ENCODE data around the gene SLFNL1. TPM values are rescaled to one million over a fixed set of nuclear protein-coding genes. Genes with fewer than 3 reads are reported as not detected.

Gene SLFNL1
- total RNA-seq, 4 donors from 2014 or later = 0.17 to 0.52 (median 0.47) TPM

DNA sequence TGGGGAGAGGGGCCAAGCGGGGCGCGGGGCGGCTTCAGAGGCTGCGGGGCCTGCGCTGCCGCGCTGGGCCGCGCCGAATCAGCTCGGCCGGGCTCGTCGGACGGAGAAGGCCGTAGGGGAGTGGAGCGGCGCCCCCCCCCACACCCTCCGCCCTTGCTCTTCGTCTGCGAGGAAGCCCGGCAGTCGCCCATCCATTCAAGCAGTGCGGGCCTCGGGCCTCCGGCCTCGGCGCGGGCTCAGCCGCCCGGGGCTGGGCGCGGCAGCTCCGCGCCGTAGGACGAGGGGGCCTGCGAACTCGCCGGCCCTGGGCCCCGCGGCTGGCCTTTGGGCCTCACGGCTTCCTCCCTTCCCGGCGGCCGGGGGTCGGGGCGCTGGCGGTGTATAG lies 41.5 kb downstream of the SLFNL1 start:
- TF ChIP-seq POLR2A (IDR thresholded peaks at IDR 0.05; ENCODE audit: low read depth) (no peak), POLR2AphosphoS5 (IDR thresholded peaks at IDR 0.05) (no peak)
- no peaks in the 10 kb centered on the region for H3K27me3 ChIP-seq
- H3K9me3 ChIP-seq = no peaks in the 10 kb centered on the region
- H3K4me3 ChIP-seq = peak overlapping the region; percentile 65 to 80 (median 68)
- H3K36me3 ChIP-seq = peaks cover 5 to 14% (median 6%) of the 10 kb centered on the region in 4 donors
- H3K4me1 ChIP-seq = peaks cover 16 to 66% (median 53%) of the 10 kb centered on the region in 4 donors
- H3K27ac ChIP-seq (replicated peaks in 1 of 4) = peak overlapping the region; percentile 91 to 96 (median 94)
- DNase-seq (ENCODE audit: extremely low spot score) = no peak
- WGBS = no CpG with 5 or more reads among the region's 50 CpGs
- intact Hi-C loops (cut with DNase I) = no loop called here

DNA sequence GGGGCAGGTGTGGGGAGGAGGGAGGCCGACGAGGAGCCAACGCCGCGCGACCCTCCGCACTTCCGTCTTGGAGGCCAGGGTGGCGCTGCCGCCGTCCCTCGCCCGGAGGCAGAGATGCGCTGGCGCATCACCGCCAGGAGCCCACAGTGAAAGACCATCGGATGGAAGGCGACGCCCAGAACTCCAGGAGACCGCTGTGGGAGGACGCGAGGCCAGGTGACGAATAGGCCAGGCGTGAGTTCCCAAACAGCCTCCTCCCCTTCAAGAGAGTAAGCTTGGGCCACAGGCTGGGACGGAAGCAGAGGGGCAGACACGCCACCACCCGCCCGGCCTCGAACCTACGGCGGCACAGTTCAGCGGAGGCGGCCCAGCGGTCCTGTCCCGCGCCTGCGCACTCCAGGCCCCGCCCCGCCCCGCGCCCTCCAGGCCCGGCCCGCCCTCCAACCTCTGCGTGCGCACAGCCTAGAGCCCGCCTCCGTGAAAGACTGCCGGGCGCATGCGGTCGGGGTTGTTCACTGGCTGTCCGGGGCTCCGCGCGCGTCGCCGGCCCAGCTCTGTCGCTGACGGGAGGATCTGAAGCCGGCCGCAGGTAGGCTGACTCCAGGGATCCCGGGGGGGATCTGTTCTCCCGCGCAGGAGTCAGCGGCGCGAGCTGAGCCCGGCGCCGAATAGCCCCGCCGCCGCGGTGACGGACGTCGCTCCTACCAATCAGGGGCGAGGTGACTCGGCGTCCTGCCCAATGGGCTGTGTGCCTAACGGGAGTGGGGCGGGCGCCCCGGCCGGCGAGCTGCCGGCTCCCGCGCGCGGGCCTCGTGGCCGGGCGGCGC lies 42.1 kb downstream of the SLFNL1 start, which contains the start of gene CTPS1:
TSS of gene CTPS1 (plus strand) at position 456 of the 827 bp plus-strand sequence. CDS start 3,595 bp downstream, outside the sequence.
- intact Hi-C loops (cut with DNase I) = no loop called here
- peak within 1 kb of the TSS; percentile 65 to 80 (median 68) for H3K4me3 ChIP-seq
- H3K36me3 ChIP-seq = peaks cover 0 to 8% (median under 1%) of the 10 kb centered on the region in 4 donors
- H3K9me3 ChIP-seq = no peaks in the 10 kb centered on the region
- H3K27ac ChIP-seq (replicated peaks in 1 of 4) = peak within 1 kb of the TSS; percentile 91 to 96 (median 94)
- WGBS = under 1% methylated on average over 27 of the region's 96 CpGs
- TF ChIP-seq CTCF (IDR thresholded peaks at IDR 0.05) (peak in 2 of 3 experiments; percentile 20 to 21), POLR2AphosphoS5 (IDR thresholded peaks at IDR 0.05) (peak; percentile 74 to 91), POLR2A (IDR thresholded peaks at IDR 0.05; ENCODE audit: low read depth) (no peak)
- DNase-seq (ENCODE audit: extremely low spot score) = peak; percentile 98
- H3K4me1 ChIP-seq = peaks cover 16 to 60% (median 50%) of the 10 kb centered on the region in 4 donors
- H3K27me3 ChIP-seq = no peaks in the 10 kb centered on the region

GRCh38 chr1:40978886-40979240 lies 42.7 kb downstream of the SLFNL1 start:
- Histone ChIP-seq H3K27ac (replicated peaks in 1 of 4) (peak overlapping the region; percentile 91 to 96 (median 94)), H3K4me3 (peak overlapping the region; percentile 65 to 80 (median 68)), H3K9me3 (no peaks in the 10 kb centered on the region), H3K4me1 (peaks cover 16 to 54% (median 47%) of the 10 kb centered on the region in 4 donors), H3K27me3 (no peaks in the 10 kb centered on the region), H3K36me3 (peaks cover 0 to 4% (median 0%) of the 10 kb centered on the region in 4 donors)
- DNase-seq (ENCODE audit: extremely low spot score) = no peak
- TF ChIP-seq CTCF (IDR thresholded peaks at IDR 0.05) (no peak), EP300 (IDR thresholded peaks at IDR 0.05) (no peak), POLR2A (IDR thresholded peaks at IDR 0.05; ENCODE audit: low read depth) (no peak), POLR2AphosphoS5 (IDR thresholded peaks at IDR 0.05) (no peak)
- intact Hi-C loops (cut with DNase I) = no loop called here
- WGBS = 44% methylated on average over 9 of the region's 17 CpGs

GRCh38 chr1:40977716-40978115 lies 43.8 kb downstream of the SLFNL1 start:
- Histone ChIP-seq H3K4me3 (no peak overlapping the region), H3K4me1 (peaks cover 16 to 44% (median 38%) of the 10 kb centered on the region in 4 donors), H3K9me3 (no peaks in the 10 kb centered on the region), H3K36me3 (no peaks in the 10 kb centered on the region), H3K27me3 (no peaks in the 10 kb centered on the region), H3K27ac (replicated peaks in 1 of 4) (peak overlapping the region in 1 of 4 donors; percentile 95)
- DNase-seq (ENCODE audit: extremely low spot score) = no peak
- TF ChIP-seq EP300 (IDR thresholded peaks at IDR 0.05) (no peak), CTCF (IDR thresholded peaks at IDR 0.05) (no peak), POLR2A (IDR thresholded peaks at IDR 0.05; ENCODE audit: low read depth) (no peak), POLR2AphosphoS5 (IDR thresholded peaks at IDR 0.05) (no peak)
- 100% methylated on average over 1 of the region's 1 CpG for WGBS
- intact Hi-C loops (cut with DNase I) = no loop called here

- 87% methylated on average over 5 of the region's 5 CpGs for WGBS
- Histone ChIP-seq H3K27me3 (no peaks in the 10 kb centered on the region), H3K4me1 (peaks cover 16 to 38% (median 33%) of the 10 kb centered on the region in 4 donors), H3K9me3 (no peaks in the 10 kb centered on the region), H3K36me3 (no peaks in the 10 kb centered on the region), H3K27ac (replicated peaks in 1 of 4) (no peak overlapping the region), H3K4me3 (no peak overlapping the region)
- TF ChIP-seq EP300 (IDR thresholded peaks at IDR 0.05) = no peak
- no peak for TF ChIP-seq POLR2AphosphoS5 (IDR thresholded peaks at IDR 0.05)
- TF ChIP-seq CTCF (IDR thresholded peaks at IDR 0.05) = no peak
- no peak for TF ChIP-seq POLR2A (IDR thresholded peaks at IDR 0.05; ENCODE audit: low read depth)
- intact Hi-C loops (cut with DNase I) = no loop called here
- DNase-seq (ENCODE audit: extremely low spot score) = no peak
These were observed 44.4 kb downstream of the SLFNL1 start for GRCh38 chr1:40976952-40977690.

All from esophagus muscularis mucosa (tissue), 4 donors.